Activated CD8-positive, alpha-beta memory T cell treated with anti-CD3 and anti-CD28 coated beads for 36 hours (primary cell): ENCODE data around the gene BAHD1. TPM values are rescaled to one million over a fixed set of nuclear protein-coding genes. Genes with fewer than 3 reads are reported as not detected.

Experiments used
- CTCF ChIA-PET: fragments of 350-600 bp; sonication (Branson Sonifier 250); formaldehyde crosslinking; loops from one replicate; lab custom pipeline; 2021; ENCODE audit warnings: antibody characterized with exemption; lab: Charles Lee
- POLR2A ChIA-PET: fragments of 350-600 bp; sonication (Branson Sonifier 250); formaldehyde crosslinking; loops from one replicate; lab custom pipeline; 2021; ENCODE audit warnings: antibody characterized with exemption; lab: Charles Lee
- total RNA-seq, 2 experiments: library from RNA; stranded (reverse); gene quantifications; one replicate each; pipeline ENCODE4 v1.2.3, GENCODE V29; 2021

The BAHD1 gene
- total RNA-seq, 2 experiments from 2014 or later = 23.0 to 23.5 TPM

- CTCF ChIA-PET = interaction anchor here (0.6 to 0.8 kb wide), 2 partner anchors 51 to 117 kb away, joined by 3 read pairs; no protein-coding TSS in a partner anchor
- POLR2A ChIA-PET = no interaction called here
Measured at GRCh38 chr15:40501487-40501886, 60.7 kb downstream of the BAHD1 start.

- CTCF ChIA-PET = interaction anchor here (0.6 to 1.4 kb wide), 12 partner anchors 10 to 386 kb away, joined by 3 to 4 read pairs (median 3); partner anchors contain the start of gene BAHD1
- POLR2A ChIA-PET = no interaction called here
Measured at GRCh38 chr15:40506964-40507571, 66.3 kb downstream of the BAHD1 start.

GRCh38 chr15:40508216-40508615 is 67.5 kb downstream of the BAHD1 start:
- ChIA-PET CTCF (no interaction called here), POLR2A (no interaction called here)

GRCh38 chr15:40510201-40510600 is 69.4 kb downstream of the BAHD1 start:
- ChIA-PET POLR2A (no interaction called here), CTCF (interaction anchor here (0.9 kb wide), 1 partner anchor 12 kb away, joined by 4 read pairs; no protein-coding TSS in a partner anchor)

GRCh38 chr15:40511093-40511471 is 70.3 kb downstream of the BAHD1 start:
- POLR2A ChIA-PET = no interaction called here
- CTCF ChIA-PET = interaction anchor here (0.9 kb wide), 1 partner anchor 13 kb away, joined by 4 read pairs; no protein-coding TSS in a partner anchor

- ChIA-PET CTCF (no interaction called here), POLR2A (no interaction called here)
Measured at GRCh38 chr15:40511472-40512133, 70.8 kb downstream of the BAHD1 start.

GRCh38 chr15:40512440-40512839 is 71.7 kb downstream of the BAHD1 start:
- ChIA-PET POLR2A (no interaction called here), CTCF (no interaction called here)

- ChIA-PET CTCF (no interaction called here), POLR2A (no interaction called here)
Measured at GRCh38 chr15:40513609-40514008, 72.9 kb downstream of the BAHD1 start.

- ChIA-PET CTCF (interaction anchor here (1.4 kb wide), 1 partner anchor 9 kb away, joined by 3 read pairs; no protein-coding TSS in a partner anchor), POLR2A (no interaction called here)
Measured at GRCh38 chr15:40516322-40516721, 75.6 kb downstream of the BAHD1 start.

Other genes with a start within 250 kb of the BAHD1 start
- gene PAK6, start 201.9 kb upstream of the BAHD1 start, total RNA-seq = 1 to 10 TPM; 2.1 to 2.3 TPM
- under 1 TPM in 1 of 2 experiments, not detected in 1; 0.17 TPM for gene ANKRD63, start 157.9 kb upstream of the BAHD1 start, total RNA-seq
- gene PLCB2, start 133.0 kb upstream of the BAHD1 start, total RNA-seq = 10 to 100 TPM; 52.3 to 53.3 TPM
- gene INAFM2, start 117.3 kb upstream of the BAHD1 start, total RNA-seq = 10 to 100 TPM; 15.4 to 19.3 TPM
- gene CCDC9B, start 100.0 kb upstream of the BAHD1 start, total RNA-seq = under 1 TPM; 0.17 to 0.34 TPM
- gene PHGR1, start 89.9 kb upstream of the BAHD1 start, total RNA-seq = not detected
- gene DISP2, start 82.7 kb upstream of the BAHD1 start, total RNA-seq = under 1 TPM; 0.15 to 0.36 TPM
- gene KNSTRN, start 58.2 kb upstream of the BAHD1 start, total RNA-seq = 10 to 100 TPM; 50.1 to 60.9 TPM
- 10 to 100 TPM; 68.8 to 72.3 TPM for gene IVD, start 35.2 kb upstream of the BAHD1 start, total RNA-seq
- 10 to 100 TPM; 11.2 to 11.7 TPM for gene CHST14, start 30.0 kb downstream of the BAHD1 start, total RNA-seq
- 10 to 100 TPM; 29.4 to 33.5 TPM for gene CCDC32, start 124.1 kb downstream of the BAHD1 start, total RNA-seq
- 10 to 100 TPM; 23.8 to 24.4 TPM for gene RPUSD2, start 128.3 kb downstream of the BAHD1 start, total RNA-seq
- 10 to 100 TPM; 22.1 to 22.5 TPM for gene KNL1, start 153.3 kb downstream of the BAHD1 start, total RNA-seq